ENCODE data around the gene XRCC5. TPM values are rescaled to one million over a fixed set of nuclear protein-coding genes. Genes with fewer than 3 reads are reported as not detected.

XRCC5 gene
- total and polyA plus RNA-seq, 2 of the 8 experiments (the other 6 are each of a cell fraction or from before 2014, with no cell fraction given): 308 to 644 TPM

DNA sequence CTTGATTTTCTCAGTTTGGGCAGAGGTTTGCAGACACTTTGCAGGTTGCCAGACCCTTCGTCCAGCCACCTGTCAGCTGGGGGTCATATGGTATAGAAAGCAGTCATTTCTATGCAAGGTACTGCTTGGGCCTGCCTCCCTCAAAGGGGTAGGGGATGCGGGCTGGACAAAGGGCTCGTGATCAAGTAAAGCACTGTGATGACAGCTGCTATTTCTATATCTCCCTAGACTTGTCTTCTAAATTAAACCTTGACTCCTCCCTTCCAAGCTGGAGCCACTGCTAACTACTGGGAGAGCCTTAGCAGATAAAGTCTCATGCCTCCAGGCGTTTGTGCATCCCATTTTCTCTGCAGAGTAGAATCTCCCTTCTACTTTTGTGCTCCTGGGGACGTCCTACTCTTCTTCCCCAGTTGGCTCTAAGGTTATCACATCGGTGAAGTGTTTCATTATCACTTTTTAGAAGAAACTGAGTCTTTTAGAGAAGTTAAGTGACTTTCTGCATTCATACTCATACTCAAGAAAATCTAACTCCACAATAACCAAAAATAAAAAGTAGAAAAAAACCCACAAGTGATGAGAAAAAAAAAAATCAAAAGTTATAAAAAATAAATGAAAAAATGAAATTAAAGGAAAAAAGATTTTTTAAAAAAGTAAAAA is 710 bp upstream of the XRCC5 start:
- no peaks in the 10 kb centered on the region for H3K27me3 ChIP-seq (replicated peaks in 1 of 4; ENCODE audit: control insufficient read depth in 3 of 4, extremely low read depth in 1 of 4, insufficient read depth in 3 of 4, low read length in 3 of 4)
- H3K27ac ChIP-seq (ENCODE audit: low read depth, low read length): peak overlapping the region; percentile 65; the same call in 1 of the 2 replicates
- no peaks in the 10 kb centered on the region for H3K79me1 ChIP-seq (ENCODE audit: low read depth, low read length)
- peaks cover 6 to 32% (median 25%) of the 10 kb centered on the region in 4 experiments for H3K36me3 ChIP-seq (ENCODE audit: control insufficient read depth in 2 of 4, insufficient read depth in 4 of 4, low read length in 3 of 4)
- no peak overlapping the region for H2AK5ac ChIP-seq (ENCODE audit: low read depth, low read length)
- H2BK120ac ChIP-seq (replicated peaks; ENCODE audit: low read depth, low read length): no peak overlapping the region
- 60% methylated on average over 6 of the region's 6 CpGs; no CpG with 5 or more reads in 1 of the 2 experiments for WGBS, 2 experiments (ENCODE audit: extremely low coverage in 1 of 2, insufficient coverage in 1 of 2, insufficient read length in 1 of 2, insufficient replicate concordance in 2 of 2, low coverage in 1 of 2, low lambda C conversion rate in 2 of 2, missing lambda C conversion rate in 1 of 2)
- no peak overlapping the region for H3K18ac ChIP-seq (ENCODE audit: extremely low read depth, low read length)
- peak overlapping the region; percentile 66 to 72 for H3K4me2 ChIP-seq (ENCODE audit: insufficient read depth in 1 of 2, low read depth in 2 of 2, low read length in 2 of 2)
- FAIRE-seq (no peak), DNase-seq (ENCODE audit: low read depth in 1 of 2, low spot score in 2 of 2) (no peak)
- H2AFZ ChIP-seq (ENCODE audit: low read length): no peak overlapping the region
- H3K23ac ChIP-seq (ENCODE audit: insufficient read length): no peak overlapping the region
- peak overlapping the region; percentile 70 for H4K91ac ChIP-seq (replicated peaks; ENCODE audit: insufficient read length, low read length)
- no peak overlapping the region for H3K56ac ChIP-seq (replicated peaks; ENCODE audit: insufficient read length, low read depth, low read length)
- peaks cover 0 to 8% of the 10 kb centered on the region in 2 experiments for H4K20me1 ChIP-seq (replicated peaks in 1 of 2; ENCODE audit: control insufficient read depth in 1 of 2, insufficient read depth in 2 of 2, low read length in 2 of 2)
- H3K23me2 ChIP-seq (ENCODE audit: low read depth, low read length): no peaks in the 10 kb centered on the region; the same call in 1 of the 2 replicates
- peak overlapping the region; percentile 71 for H4K5ac ChIP-seq (ENCODE audit: insufficient read length, low read depth, low read length)
- ChIA-PET POLR2A (ENCODE audit: partially characterized antibody) (interaction anchor here (0.7 to 8.5 kb wide), 14 partner anchors 8 to 1667 kb away, joined by 3 to 73 read pairs (median 6); partner anchors contain the start of genes PECR and TMEM169), CTCF (ENCODE audit: partially characterized antibody) (interaction anchor here (1.0 to 3.4 kb wide), 12 partner anchors 10 to 92 kb away, joined by 3 to 18 read pairs (median 6); partner anchors contain the start of genes PECR and TMEM169)
- peaks cover 4 to 9% (median 9%) of the 10 kb centered on the region in 4 experiments; a peak in 6 of 7 replicates for H3K4me1 ChIP-seq (replicated peaks in 1 of 4; ENCODE audit: control insufficient read depth in 3 of 4, insufficient read depth in 4 of 4, low read length in 3 of 4)
- H3K4ac ChIP-seq (replicated peaks; ENCODE audit: insufficient read length, low read depth, low read length): peak overlapping the region; percentile 65
- no peak overlapping the region for H2BK5ac ChIP-seq (ENCODE audit: low read depth, low read length)
- TF ChIP-seq RFX5 (IDR thresholded peaks at IDR 0.05; ENCODE audit: borderline replicate concordance, low read depth, low read length) (no peak), NRF1 (IDR thresholded peaks at IDR 0.05; ENCODE audit: low read depth, low read length) (no peak), GTF2F1 (IDR thresholded peaks at IDR 0.05; ENCODE audit: borderline replicate concordance, low read depth, low read length) (no peak), SAP30 (IDR thresholded peaks at IDR 0.05; ENCODE audit: insufficient read depth, insufficient replicate concordance, low read length) (no peak), CHD2 (IDR thresholded peaks at IDR 0.05; ENCODE audit: low read length) (no peak), KDM1A (IDR thresholded peaks at IDR 0.05; ENCODE audit: borderline replicate concordance, low read length) (no peak), POLR2AphosphoS5 (IDR thresholded peaks at IDR 0.05; ENCODE audit: low read depth, low read length) (0 out of 2 replicates have a peak, but pooled peaks have one; percentile 37)
- H3K79me2 ChIP-seq (ENCODE audit: control insufficient read depth in 1 of 2, insufficient read depth in 2 of 2, low read length in 2 of 2): peaks cover 22 to 42% of the 10 kb centered on the region in 2 experiments
- H2BK20ac ChIP-seq (ENCODE audit: low read length): no peak overlapping the region
- H4K8ac ChIP-seq (ENCODE audit: extremely low read depth, insufficient read depth, low read length): no peak overlapping the region
- no peaks in the 10 kb centered on the region for H3K9me3 ChIP-seq (ENCODE audit: insufficient read depth in 2 of 2, low read depth in 1 of 2, low read length in 1 of 2)
- 0 out of 2 replicates have a peak overlapping the region, but pooled peaks have one; percentile 38 for H2BK15ac ChIP-seq (ENCODE audit: low read length)
- H3K14ac ChIP-seq (ENCODE audit: insufficient read length): no peak overlapping the region
- no peak overlapping the region; the same call in 1 of the 2 replicates for H2BK12ac ChIP-seq (ENCODE audit: low read depth, low read length)
- H3K9ac ChIP-seq (replicated peaks in 1 of 4; ENCODE audit: extremely low read depth in 1 of 4, low read depth in 3 of 4, low read length in 3 of 4): peak overlapping the region in 3 of 4 experiments; percentile 51 to 91 (median 67); a peak in 6 of 7 replicates
- H3K4me3 ChIP-seq (ENCODE audit: extremely low read depth in 1 of 4, insufficient read depth in 2 of 4, low read depth in 3 of 4, low read length in 4 of 4): peak overlapping the region in 3 of 4 experiments; percentile 16 to 98 (median 96); a peak in 5 of 8 replicates

Data from H1 (cell line).